Measurements from ENCODE around the gene SLC25A36.

Gene SLC25A36

GRCh38 chr3:141019244-141019643 lies 77.6 kb downstream of the SLC25A36 start:
- no peak for TF ChIP-seq CTCF (IDR thresholded peaks at IDR 0.05; ENCODE audit: low read depth, low read length)

GRCh38 chr3:141020143-141020830 lies 78.7 kb downstream of the SLC25A36 start:
- TF ChIP-seq CTCF (IDR thresholded peaks at IDR 0.05; ENCODE audit: low read depth, low read length) = no peak
- Histone ChIP-seq H3K27me3 (ENCODE audit: insufficient read depth, low read depth, severe bottlenecking) (no peaks in the 10 kb centered on the region), H3K27ac (no peak overlapping the region), H3K4me3 (ENCODE audit: low read depth, low read length) (no peak overlapping the region), H3K9me3 (ENCODE audit: severe bottlenecking) (no peaks in the 10 kb centered on the region), H3K36me3 (no peaks in the 10 kb centered on the region)
- DNase-seq = no peak

More at GRCh38 chr3:141019244-141019643, 77.6 kb downstream of the SLC25A36 start:
- H3K36me3 ChIP-seq = no peaks in the 10 kb centered on the region
- H3K27me3 ChIP-seq (ENCODE audit: insufficient read depth, low read depth, severe bottlenecking) = no peaks in the 10 kb centered on the region
- no peaks in the 10 kb centered on the region for H3K9me3 ChIP-seq (ENCODE audit: severe bottlenecking)
- no peak overlapping the region for H3K4me3 ChIP-seq (ENCODE audit: low read depth, low read length)
- no peak for DNase-seq
- H3K27ac ChIP-seq = no peak overlapping the region

GRCh38 chr3:141021261-141021660 lies 79.6 kb downstream of the SLC25A36 start:
- Histone ChIP-seq H3K27me3 (ENCODE audit: insufficient read depth, low read depth, severe bottlenecking) (no peaks in the 10 kb centered on the region), H3K9me3 (ENCODE audit: severe bottlenecking) (no peaks in the 10 kb centered on the region), H3K27ac (no peak overlapping the region), H3K36me3 (no peaks in the 10 kb centered on the region), H3K4me3 (ENCODE audit: low read depth, low read length) (no peak overlapping the region)
- TF ChIP-seq CTCF (IDR thresholded peaks at IDR 0.05; ENCODE audit: low read depth, low read length) = no peak
- DNase-seq = no peak

All from WERI-Rb-1 (cell line).